ENCODE measurements around the gene TXNDC16. TPM values are rescaled to one million over a fixed set of nuclear protein-coding genes. Genes with fewer than 3 reads are reported as not detected.

TXNDC16 gene
- total and polyA plus RNA-seq, 8 donors: 6.2 to 22.0 (median 15.2) TPM

DNA sequence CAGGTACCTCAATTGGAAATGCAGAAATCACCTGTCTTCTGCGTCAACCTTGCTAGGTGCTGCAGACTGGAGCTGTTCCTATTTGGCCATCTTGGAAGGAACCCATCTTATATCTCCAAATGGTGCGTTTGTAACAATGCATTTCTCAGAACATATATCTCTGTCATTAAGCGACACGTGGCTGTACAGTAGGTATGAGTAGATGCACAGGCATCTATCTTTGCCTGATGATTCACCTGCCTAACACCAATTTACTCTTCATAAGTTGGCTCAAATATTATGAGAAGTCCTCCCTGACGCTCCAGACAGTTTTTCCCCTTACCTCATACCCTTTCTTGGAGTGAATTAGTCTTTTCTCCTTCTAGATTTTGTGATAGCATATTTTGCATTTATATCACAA, 44.6 kb upstream of the TXNDC16 start:
- Histone ChIP-seq H3K27ac (no peak overlapping the region), H3K4me1 (no peaks in the 10 kb centered on the region), H3K9me3 (peaks cover 0 to under 1% of the 10 kb centered on the region in 2 donors), H3K27me3 (no peaks in the 10 kb centered on the region), H3K36me3 (no peaks in the 10 kb centered on the region), H3K4me3 (no peak overlapping the region)
- DNase-seq (no peak), ATAC-seq (no peak)
- intact Hi-C loops (cut with DNase I): no loop called here
- TF ChIP-seq, protein P1, sequence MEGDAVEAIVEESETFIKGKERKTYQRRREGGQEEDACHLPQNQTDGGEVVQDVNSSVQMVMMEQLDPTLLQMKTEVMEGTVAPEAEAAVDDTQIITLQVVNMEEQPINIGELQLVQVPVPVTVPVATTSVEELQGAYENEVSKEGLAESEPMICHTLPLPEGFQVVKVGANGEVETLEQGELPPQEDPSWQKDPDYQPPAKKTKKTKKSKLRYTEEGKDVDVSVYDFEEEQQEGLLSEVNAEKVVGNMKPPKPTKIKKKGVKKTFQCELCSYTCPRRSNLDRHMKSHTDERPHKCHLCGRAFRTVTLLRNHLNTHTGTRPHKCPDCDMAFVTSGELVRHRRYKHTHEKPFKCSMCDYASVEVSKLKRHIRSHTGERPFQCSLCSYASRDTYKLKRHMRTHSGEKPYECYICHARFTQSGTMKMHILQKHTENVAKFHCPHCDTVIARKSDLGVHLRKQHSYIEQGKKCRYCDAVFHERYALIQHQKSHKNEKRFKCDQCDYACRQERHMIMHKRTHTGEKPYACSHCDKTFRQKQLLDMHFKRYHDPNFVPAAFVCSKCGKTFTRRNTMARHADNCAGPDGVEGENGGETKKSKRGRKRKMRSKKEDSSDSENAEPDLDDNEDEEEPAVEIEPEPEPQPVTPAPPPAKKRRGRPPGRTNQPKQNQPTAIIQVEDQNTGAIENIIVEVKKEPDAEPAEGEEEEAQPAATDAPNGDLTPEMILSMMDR (IDR thresholded peaks at IDR 0.05): no peak

DNA sequence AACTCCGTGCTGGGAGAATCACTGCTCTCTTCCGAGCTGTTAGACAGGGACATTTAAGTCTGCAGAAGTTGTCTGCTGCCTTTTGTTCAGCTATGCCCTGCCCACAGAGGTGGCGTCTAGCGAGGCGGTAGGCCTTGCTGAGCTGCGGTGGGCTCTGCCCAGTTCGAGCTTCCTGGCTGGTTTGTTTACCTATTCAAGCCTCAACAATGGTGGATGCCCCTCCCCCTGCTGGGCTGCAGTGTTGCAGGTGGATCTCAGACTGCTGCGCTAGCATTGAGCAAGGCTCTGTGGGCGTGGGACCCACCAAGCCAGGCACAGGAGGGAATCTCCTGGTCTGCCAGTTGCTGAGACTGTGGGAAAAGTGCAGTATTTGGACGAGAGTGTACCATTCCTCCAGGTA, 44.0 kb upstream of the TXNDC16 start:
- ATAC-seq (no peak), DNase-seq (no peak)
- Histone ChIP-seq H3K4me3 (no peak overlapping the region), H3K36me3 (no peaks in the 10 kb centered on the region), H3K4me1 (no peaks in the 10 kb centered on the region), H3K27me3 (no peaks in the 10 kb centered on the region), H3K9me3 (peaks cover 0 to 3% of the 10 kb centered on the region in 2 donors), H3K27ac (no peak overlapping the region)
- intact Hi-C loops (cut with DNase I): no loop called here
- TF ChIP-seq, protein P1 (IDR thresholded peaks at IDR 0.05): no peak

DNA sequence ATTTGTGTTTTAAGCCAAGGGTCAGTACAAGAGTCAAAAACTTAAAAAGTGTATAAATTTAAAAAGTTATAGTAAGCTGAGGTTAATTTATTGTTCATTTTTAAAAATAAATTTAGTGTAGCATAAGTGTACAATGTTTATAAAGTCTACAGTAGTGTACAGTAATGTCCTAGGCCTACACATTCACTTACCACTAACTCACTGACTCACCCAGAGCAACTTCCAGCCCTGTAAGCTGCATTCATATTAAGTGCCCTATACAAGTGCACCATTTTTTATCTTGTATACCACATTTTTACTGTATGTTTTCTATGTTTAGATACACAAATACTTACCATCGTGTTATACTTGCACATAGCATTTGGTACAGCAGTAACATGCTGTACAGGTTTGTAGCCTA, 38.0 kb upstream of the TXNDC16 start:
- H3K4me1 ChIP-seq: no peaks in the 10 kb centered on the region
- DNase-seq (no peak), ATAC-seq (no peak)
- no peak overlapping the region for H3K27ac ChIP-seq
- H3K9me3 ChIP-seq: peaks cover 0 to 3% of the 10 kb centered on the region in 2 donors
- TF ChIP-seq, protein P1 (IDR thresholded peaks at IDR 0.05): no peak
- no peaks in the 10 kb centered on the region for H3K27me3 ChIP-seq
- intact Hi-C loops (cut with DNase I): no loop called here
- no peak overlapping the region for H3K4me3 ChIP-seq
- H3K36me3 ChIP-seq: no peaks in the 10 kb centered on the region

DNA sequence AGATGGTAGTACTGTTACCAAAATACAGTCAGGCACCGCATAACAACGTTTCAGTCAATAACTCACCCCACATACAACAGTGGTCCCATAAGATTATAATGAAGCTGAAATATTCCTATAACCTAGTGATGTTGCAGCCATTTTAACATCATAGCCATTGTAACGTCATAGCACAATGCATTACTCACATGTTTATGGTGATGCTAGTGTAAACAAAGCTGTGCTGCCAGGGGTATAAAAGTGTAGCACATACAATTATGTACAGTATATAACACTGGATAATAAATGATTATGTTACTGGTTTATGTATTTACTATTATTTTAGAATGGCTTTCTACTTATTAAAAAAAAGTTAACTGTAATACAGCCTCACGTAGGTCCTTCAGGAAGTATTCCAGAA, 37.3 kb upstream of the TXNDC16 start:
- H3K4me1 ChIP-seq: no peaks in the 10 kb centered on the region
- peaks cover 0 to 3% of the 10 kb centered on the region in 2 donors for H3K9me3 ChIP-seq
- intact Hi-C loops (cut with DNase I): no loop called here
- H3K36me3 ChIP-seq: no peaks in the 10 kb centered on the region
- TF ChIP-seq, protein P1 (IDR thresholded peaks at IDR 0.05): no peak
- ATAC-seq (no peak), DNase-seq (no peak)
- H3K27ac ChIP-seq: no peak overlapping the region
- no peaks in the 10 kb centered on the region for H3K27me3 ChIP-seq
- no peak overlapping the region for H3K4me3 ChIP-seq

DNA sequence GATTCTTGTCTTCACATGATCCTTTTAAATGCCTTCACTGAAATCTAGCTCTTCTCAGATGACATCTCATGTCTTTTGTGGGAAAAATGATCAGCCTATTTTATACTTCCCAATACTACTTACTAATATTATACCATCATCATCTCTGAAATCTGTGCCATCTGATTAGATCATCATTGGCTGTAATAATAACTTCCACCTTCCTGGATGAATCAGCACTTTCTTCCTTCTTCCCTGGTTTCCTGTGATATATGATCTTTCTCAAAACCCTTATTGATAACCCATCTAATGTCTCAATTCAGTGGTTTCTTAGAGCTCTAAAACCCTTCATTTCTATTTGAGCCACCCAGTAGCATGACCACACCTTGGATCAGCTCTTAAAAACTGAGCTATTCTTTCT, 31.2 kb upstream of the TXNDC16 start:
- TF ChIP-seq, protein P1 (IDR thresholded peaks at IDR 0.05): no peak
- ATAC-seq: no peak
- intact Hi-C loops (cut with DNase I): no loop called here

More for the DNA sequence above, 31.2 kb upstream of the TXNDC16 start:
- Histone ChIP-seq H3K4me1 (no peaks in the 10 kb centered on the region), H3K36me3 (no peaks in the 10 kb centered on the region), H3K4me3 (no peak overlapping the region), H3K27ac (no peak overlapping the region), H3K27me3 (no peaks in the 10 kb centered on the region), H3K9me3 (no peaks in the 10 kb centered on the region)
- DNase-seq: no peak

Measured in left lung (tissue), 10 donors.